Activated CD8-positive, alpha-beta memory T cell treated with anti-CD3 and anti-CD28 coated beads, Interleukin-2, amount 50 U/mL, for 1 hour (primary cell): ENCODE measurements around the gene TMEM144.

Source experiments
- DNase-seq: peaks from one replicate; pipeline ENCODE4 v3.0.0-alpha.2; 2020; ENCODE audit errors: extremely low read depth

TMEM144 gene

DNA sequence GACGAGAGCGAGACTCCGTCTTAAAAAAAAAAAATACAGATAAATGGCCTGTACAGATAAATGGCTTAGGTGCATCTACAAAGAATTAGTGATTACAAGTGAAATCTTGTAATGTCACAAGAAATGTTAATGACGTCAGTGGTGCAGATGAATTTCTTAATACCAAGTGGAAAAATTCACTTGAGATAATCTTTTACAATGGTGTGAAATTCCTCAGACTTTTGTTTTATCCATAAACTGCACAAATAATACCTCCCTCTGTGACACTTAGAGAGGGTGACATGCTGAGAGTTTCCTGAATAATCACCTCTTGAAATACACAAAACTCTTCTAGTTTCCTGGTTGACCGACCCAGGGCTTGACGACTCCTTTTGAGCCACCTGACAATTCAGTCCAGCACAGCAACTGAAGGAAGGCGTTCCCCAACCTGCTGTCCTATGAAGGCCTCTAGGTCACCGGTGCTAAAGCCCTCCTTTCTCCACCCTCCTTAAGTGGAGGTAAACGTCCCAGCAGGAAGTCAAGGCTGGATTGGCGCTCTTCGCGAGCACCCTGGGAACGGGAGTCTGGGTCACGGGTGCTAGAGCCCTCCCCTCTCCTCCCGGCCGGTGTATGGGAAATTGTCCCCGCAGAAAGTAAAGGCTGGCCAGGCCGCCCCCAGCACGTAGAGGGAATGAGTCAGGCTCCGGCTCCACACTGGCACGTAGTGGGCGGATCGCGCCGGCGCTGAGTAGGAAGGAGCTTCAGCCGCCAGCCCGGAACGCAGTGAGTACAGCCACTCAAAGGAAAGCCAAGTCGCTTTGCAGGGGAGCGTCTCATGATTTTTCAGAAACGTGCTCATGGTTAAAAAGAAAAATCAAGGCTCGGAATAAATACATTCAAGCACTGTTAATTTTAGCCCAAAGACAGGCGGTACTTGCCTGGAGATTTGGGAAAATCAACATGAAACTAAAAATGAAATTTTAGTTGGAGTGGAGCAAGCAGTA, at the start of gene TMEM144:
TSS of gene TMEM144 (plus strand) at position 662 of the 983 bp plus-strand sequence. CDS start 2,182 bp downstream, outside the sequence.
- no peak for DNase-seq

- DNase-seq: no peak
These were observed 48.5 kb upstream of the TMEM144 start for GRCh38 chr4:158161551-158162354.

- DNase-seq: no peak
These were observed 47.7 kb upstream of the TMEM144 start for GRCh38 chr4:158162631-158163030.

- no peak for DNase-seq
These were observed 46.1 kb upstream of the TMEM144 start for GRCh38 chr4:158163941-158164767.

GRCh38 chr4:158164768-158165213, 45.5 kb upstream of the TMEM144 start:
- no peak for DNase-seq

GRCh38 chr4:158166701-158167100, 43.6 kb upstream of the TMEM144 start:
- no peak for DNase-seq

DNA sequence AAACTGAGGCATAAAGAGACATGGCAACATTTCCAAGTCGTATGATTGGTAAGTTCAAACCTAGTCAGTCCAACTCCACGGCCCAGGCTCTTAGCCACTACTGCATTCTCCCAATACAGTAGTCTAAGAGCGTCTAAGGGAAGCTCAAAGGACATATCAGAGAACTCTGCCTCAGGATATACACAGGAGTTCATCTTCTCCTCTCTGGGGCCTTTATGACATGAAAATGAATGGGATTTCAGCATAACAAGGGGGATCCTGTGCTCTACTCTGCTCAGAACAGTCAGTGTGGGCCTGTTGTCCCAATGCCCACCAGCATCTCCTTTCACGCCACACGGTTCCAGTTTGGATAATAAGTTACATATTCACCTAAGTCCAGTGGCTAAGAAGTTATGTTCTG, 41.7 kb upstream of the TMEM144 start:
- DNase-seq: no peak

- no peak for DNase-seq
These were observed 40.8 kb upstream of the TMEM144 start for GRCh38 chr4:158169506-158169905.

DNA sequence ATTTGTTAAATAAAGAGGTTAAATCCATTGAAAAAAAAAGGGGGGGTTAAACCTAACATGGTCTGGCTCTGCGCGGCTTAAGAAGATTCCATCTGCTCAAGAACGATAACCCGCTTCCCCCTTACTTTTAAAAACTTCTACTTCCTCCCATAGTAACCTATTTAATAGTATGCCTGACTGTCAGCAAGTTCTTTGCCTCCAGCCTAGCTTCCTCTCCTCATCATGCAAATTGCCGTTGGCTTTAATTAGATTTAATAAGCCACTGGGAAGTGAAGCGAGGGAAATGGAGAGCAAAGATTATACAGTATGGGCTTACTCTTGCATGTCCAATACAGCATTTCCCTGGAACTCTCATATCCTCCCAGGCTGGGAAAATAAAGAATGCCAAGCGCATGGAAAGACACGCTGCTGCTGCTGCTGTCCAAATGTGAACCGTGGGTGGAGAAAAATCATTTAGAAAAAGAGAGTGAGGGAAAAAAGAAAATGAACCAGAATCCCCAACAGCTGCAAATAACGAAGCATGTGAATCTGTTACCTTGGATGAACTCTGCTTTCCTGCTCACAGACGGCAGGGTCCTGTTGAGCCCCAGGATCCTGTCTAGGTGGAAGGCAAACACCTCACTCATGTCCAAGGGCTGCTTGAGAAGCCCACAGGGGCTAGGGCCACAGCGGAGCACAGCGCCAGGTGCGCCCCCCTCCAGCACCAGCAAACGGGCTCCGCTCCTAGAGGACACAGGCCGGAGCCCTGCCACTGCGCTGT, 40.2 kb upstream of the TMEM144 start:
- DNase-seq: no peak

DNA sequence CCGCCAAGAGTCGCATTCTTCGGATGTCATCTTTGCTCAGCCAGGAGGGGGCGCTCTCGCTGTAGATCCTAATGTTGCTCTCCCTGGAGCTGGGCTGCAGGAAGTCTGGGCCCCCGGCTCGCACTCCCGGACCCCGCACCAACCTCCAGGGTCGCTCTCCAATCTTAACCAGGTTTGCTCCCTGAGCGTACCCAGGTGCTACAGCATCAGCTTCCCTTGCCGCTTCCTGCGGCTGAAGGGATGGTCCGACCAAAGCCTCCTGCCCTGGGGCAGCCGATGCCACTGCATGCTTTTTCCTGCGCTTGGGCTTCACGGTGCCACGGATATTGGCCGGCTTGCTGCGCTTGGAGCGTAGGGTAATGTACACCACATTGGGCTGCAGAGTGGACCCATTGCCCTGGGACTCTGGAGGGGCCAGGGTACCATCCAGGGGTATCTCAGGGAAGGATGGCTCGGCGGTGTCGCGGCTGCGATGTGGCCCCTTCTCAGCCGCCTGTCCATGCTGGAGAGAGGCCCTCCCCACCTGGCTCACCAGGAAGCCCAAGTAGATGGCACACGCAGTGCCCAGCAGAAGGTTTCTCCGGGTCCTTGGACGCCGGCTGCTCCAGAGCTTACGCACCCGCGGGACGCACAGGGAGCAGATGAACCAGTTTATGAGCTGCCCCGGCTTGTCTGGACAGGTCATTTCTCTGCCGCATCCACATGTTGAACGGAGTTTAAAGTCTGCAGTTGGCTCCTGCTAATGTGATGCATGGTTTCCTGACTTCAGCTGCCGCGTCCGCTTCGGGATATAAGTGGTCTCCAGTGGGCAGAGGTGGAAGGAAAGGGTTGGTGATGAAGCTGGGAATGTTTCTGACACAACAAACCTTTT, 39.4 kb upstream of the TMEM144 start:
- DNase-seq: no peak

GRCh38 chr4:158172261-158173258, 37.7 kb upstream of the TMEM144 start, which contains the start of gene GASK1B:
Gene GASK1B (minus strand): TSS chr4:158173025. CDS start chr4:158171375, 1,650 bp downstream.
- no peak for DNase-seq

- DNase-seq: no peak
These were observed 34.2 kb upstream of the TMEM144 start for GRCh38 chr4:158176108-158176507.

DNA sequence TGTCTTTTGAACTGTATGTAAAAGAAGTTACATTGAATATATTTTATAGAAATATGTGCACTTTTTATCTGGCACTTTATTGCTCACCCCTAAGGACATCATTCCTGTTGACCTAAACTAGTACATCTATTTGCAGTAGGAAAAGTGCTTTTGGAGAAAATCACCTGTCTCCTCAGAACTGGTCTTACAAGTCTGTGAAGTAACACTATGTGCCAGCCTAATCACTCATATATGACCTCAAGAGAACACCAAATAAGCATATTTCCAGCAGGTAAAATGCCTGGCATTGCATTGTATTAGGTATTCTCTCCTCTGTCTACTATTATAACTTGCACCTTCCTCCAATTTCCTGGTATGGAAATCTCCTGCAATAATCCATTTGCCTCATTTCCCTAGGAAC, 33.5 kb upstream of the TMEM144 start:
- DNase-seq: no peak

DNA sequence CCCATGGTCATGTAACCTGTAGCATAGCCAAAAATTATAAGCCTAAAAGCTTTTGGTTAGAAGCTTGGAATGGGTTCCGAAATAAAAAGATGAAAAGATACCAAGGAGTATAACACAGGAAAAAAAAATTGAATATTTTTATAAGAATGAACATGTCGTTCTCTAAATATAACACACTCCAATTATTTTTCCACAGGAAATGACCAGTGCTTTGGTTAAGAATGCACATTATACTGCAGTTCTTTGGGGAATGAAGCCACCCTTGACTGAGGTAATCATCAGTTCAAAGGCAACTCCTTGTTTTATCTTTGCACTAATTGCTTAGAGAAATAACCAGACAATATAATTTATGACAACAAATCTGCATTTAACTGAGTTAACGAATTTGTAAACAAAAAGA, 30.8 kb upstream of the TMEM144 start:
- no peak for DNase-seq

DNA sequence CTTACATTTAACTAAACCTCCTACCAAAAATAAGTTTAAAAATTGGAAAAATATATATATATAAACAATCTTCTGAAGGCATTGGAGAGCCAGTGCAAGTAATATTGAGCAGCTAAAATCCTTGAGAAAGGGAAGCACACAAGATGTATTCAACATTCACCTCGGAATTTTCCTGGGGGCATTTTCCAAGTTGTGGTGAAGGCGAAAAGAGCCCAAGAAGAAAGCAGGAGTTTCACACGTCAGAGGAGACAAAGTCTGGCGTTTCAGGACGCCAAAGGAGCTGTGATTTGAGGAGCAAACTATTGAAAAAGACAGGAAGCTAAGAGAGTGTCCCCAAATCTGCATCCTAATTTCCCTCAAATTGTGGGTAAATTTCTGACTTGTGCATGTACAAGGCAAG, 28.4 kb upstream of the TMEM144 start:
- DNase-seq: no peak

- DNase-seq: no peak
These were observed 27.6 kb upstream of the TMEM144 start for GRCh38 chr4:158182736-158183135.

DNA sequence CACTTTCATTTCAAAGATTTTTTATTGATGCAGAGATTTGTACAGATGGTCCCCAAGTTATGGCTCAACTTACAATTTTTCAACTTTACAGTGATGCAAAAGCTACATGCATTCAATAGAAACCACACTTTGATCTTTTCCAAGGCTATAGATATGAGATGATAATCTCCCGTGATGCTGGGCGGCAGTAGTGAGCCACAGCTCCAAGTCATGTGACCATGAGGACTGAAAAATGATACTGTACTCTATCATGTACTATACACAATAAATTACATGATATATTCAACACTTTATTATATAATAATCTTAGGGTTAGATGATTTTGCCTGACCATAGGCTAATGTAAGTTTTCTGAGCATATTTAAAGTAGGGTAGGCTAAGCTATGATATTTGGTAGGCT, 23.5 kb upstream of the TMEM144 start:
- no peak for DNase-seq

GRCh38 chr4:158189422-158189821, 20.9 kb upstream of the TMEM144 start:
- DNase-seq: no peak

- DNase-seq: no peak
These were observed 19.6 kb upstream of the TMEM144 start for GRCh38 chr4:158190718-158191117.
